Measurements from ENCODE around the gene MRPL14.

GRCh38 chr6:44107017-44107416, 20.2 kb downstream of the MRPL14 start:
- TF ChIP-seq EP300 (IDR thresholded peaks at IDR 0.05; ENCODE audit: borderline replicate concordance in 1 of 2, low read depth in 2 of 2, low read length in 2 of 2) (no peak), GABPA (IDR thresholded peaks at IDR 0.05; ENCODE audit: borderline replicate concordance, insufficient read depth, low read length) (no peak), CTCF (IDR thresholded peaks at IDR 0.05; ENCODE audit: control extremely low read depth in 1 of 3, insufficient read depth in 1 of 3, low read depth in 1 of 3, low read length in 3 of 3) (no peak), BRCA1 (IDR thresholded peaks at IDR 0.05; ENCODE audit: low read depth, low read length) (no peak), RAD21 (IDR thresholded peaks at IDR 0.05 in 1 of 2, conservative IDR thresholded peaks at IDR 0.05 in 1 of 2; ENCODE audit: low read depth in 2 of 2, low read length in 2 of 2) (no peak), TAF1 (IDR thresholded peaks at IDR 0.05; ENCODE audit: low read depth, low read length) (no peak), SP2 (IDR thresholded peaks at IDR 0.05; ENCODE audit: low read length) (no peak), JUND (IDR thresholded peaks at IDR 0.05; ENCODE audit: low read length) (no peak), CHD2 (IDR thresholded peaks at IDR 0.05; ENCODE audit: low read length) (no peak)
